Measurements from ENCODE around the gene ADRA2C. TPM values are rescaled to one million over a fixed set of nuclear protein-coding genes. Genes with fewer than 3 reads are reported as not detected.

The ADRA2C gene
- total RNA-seq, 1 experiment from 2014 or later: not detected

DNA sequence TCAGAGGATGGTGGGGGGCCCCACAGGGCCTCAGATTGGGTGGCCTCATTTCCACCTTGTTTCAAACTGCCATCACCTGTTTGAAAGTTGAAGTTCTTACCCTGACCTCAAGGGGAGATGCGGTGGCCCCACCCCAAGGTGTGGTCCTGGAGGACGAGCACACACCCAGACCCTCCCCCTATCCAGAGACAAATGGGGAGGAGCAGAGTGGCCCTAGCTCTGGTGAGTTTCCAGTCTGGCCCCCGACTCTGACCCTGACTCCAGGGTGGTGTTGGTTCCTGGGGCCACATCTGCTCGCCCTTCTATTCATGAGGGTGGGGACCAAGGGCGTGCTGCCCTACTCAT lies 36.3 kb upstream of the ADRA2C start:
- TF ChIP-seq, protein P1, sequence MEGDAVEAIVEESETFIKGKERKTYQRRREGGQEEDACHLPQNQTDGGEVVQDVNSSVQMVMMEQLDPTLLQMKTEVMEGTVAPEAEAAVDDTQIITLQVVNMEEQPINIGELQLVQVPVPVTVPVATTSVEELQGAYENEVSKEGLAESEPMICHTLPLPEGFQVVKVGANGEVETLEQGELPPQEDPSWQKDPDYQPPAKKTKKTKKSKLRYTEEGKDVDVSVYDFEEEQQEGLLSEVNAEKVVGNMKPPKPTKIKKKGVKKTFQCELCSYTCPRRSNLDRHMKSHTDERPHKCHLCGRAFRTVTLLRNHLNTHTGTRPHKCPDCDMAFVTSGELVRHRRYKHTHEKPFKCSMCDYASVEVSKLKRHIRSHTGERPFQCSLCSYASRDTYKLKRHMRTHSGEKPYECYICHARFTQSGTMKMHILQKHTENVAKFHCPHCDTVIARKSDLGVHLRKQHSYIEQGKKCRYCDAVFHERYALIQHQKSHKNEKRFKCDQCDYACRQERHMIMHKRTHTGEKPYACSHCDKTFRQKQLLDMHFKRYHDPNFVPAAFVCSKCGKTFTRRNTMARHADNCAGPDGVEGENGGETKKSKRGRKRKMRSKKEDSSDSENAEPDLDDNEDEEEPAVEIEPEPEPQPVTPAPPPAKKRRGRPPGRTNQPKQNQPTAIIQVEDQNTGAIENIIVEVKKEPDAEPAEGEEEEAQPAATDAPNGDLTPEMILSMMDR (conservative IDR thresholded peaks at IDR 0.05): no peak
- no peak for TF ChIP-seq EZH2 (IDR thresholded peaks at IDR 0.05; ENCODE audit: low read depth)
- no peaks in the 10 kb centered on the region for H4K20me1 ChIP-seq (ENCODE audit: insufficient read depth)
- H3K4me1 ChIP-seq (replicated peaks; ENCODE audit: insufficient read depth): no peaks in the 10 kb centered on the region
- DNase-seq: no peak
- H3K4me3 ChIP-seq: no peak overlapping the region
- H3K36me3 ChIP-seq (ENCODE audit: low read depth): no peaks in the 10 kb centered on the region
- no peak overlapping the region for H2AFZ ChIP-seq
- ChIA-PET CTCF (no interaction called here), POLR2A (ENCODE audit: unreplicated experiment) (no interaction called here)
- no peaks in the 10 kb centered on the region for H3K9me3 ChIP-seq (ENCODE audit: insufficient read depth, low read depth)
- intact Hi-C loops (cut with micrococcal nuclease; ENCODE audit: unreplicated experiment): no loop called here
- H3K27ac ChIP-seq: no peak overlapping the region
- H3K27me3 ChIP-seq (ENCODE audit: insufficient read depth, low read depth): peaks cover 54% of the 10 kb centered on the region
- no peaks in the 10 kb centered on the region for H3F3A ChIP-seq (ENCODE audit: insufficient read depth, low read depth)
- no TSS peak for BruUV-seq (replicated peaks)
- H3K4me2 ChIP-seq: no peak overlapping the region
- no peaks in the 10 kb centered on the region for H3K79me2 ChIP-seq (ENCODE audit: low read depth)
- H3K9me2 ChIP-seq (ENCODE audit: insufficient read depth): no peaks in the 10 kb centered on the region

DNA sequence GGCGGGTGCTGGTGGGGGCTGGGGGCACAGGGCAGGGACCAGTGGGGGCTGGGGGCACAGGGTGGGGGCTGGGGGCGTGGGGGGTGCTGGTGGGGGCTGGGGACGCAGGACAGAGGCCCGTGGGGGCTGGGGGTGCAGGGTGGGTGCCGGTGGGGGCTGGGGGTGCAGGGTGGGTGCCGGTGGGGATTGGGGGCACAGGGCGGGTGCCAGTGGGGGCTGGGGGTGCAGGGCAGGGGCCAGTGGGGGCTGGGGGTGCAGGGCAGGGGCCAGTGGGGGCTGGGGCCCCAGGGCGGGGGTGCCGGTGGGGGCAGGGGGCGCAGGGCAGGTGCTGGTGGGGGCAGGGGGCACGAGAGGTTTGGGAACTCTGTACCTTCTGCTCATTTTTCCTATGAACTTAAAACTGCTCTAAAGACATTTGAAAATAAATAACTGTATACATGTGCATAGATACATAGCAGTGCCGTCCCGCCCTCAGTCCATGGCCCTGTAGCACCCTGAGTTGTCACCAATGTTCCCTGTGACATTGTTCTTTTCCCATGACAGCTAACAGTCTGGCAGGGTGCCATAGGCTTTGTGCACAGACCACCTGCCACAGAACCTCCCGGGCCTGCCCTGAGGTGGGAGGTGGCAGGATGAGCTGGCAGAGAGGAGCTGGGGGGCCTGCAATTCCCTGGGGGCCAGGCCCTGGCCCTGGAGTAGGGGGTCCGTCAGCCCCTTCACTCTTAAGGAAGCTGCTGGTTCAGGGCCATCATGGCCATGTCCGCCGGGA lies 35.6 kb upstream of the ADRA2C start:
- no peaks in the 10 kb centered on the region for H3K9me3 ChIP-seq (ENCODE audit: insufficient read depth, low read depth)
- intact Hi-C loops (cut with micrococcal nuclease; ENCODE audit: unreplicated experiment): no loop called here
- CTCF ChIA-PET: no interaction called here
- POLR2A ChIA-PET (ENCODE audit: unreplicated experiment): no interaction called here
- H3K79me2 ChIP-seq (ENCODE audit: low read depth): no peaks in the 10 kb centered on the region
- H2AFZ ChIP-seq: no peak overlapping the region
- no TSS peak for BruUV-seq (replicated peaks)
- DNase-seq: no peak
- H3K27me3 ChIP-seq (ENCODE audit: insufficient read depth, low read depth): peaks cover 60% of the 10 kb centered on the region
- no peaks in the 10 kb centered on the region for H4K20me1 ChIP-seq (ENCODE audit: insufficient read depth)
- no peak overlapping the region for H3K27ac ChIP-seq
- TF ChIP-seq EZH2 (IDR thresholded peaks at IDR 0.05; ENCODE audit: low read depth): no peak
- TF ChIP-seq, protein P1 (conservative IDR thresholded peaks at IDR 0.05): no peak
- H3K4me3 ChIP-seq: no peak overlapping the region
- no peaks in the 10 kb centered on the region for H3K9me2 ChIP-seq (ENCODE audit: insufficient read depth)
- H3K36me3 ChIP-seq (ENCODE audit: low read depth): no peaks in the 10 kb centered on the region
- no peak overlapping the region for H3K4me2 ChIP-seq
- no peaks in the 10 kb centered on the region for H3F3A ChIP-seq (ENCODE audit: insufficient read depth, low read depth)
- H3K4me1 ChIP-seq (replicated peaks; ENCODE audit: insufficient read depth): no peaks in the 10 kb centered on the region

DNA sequence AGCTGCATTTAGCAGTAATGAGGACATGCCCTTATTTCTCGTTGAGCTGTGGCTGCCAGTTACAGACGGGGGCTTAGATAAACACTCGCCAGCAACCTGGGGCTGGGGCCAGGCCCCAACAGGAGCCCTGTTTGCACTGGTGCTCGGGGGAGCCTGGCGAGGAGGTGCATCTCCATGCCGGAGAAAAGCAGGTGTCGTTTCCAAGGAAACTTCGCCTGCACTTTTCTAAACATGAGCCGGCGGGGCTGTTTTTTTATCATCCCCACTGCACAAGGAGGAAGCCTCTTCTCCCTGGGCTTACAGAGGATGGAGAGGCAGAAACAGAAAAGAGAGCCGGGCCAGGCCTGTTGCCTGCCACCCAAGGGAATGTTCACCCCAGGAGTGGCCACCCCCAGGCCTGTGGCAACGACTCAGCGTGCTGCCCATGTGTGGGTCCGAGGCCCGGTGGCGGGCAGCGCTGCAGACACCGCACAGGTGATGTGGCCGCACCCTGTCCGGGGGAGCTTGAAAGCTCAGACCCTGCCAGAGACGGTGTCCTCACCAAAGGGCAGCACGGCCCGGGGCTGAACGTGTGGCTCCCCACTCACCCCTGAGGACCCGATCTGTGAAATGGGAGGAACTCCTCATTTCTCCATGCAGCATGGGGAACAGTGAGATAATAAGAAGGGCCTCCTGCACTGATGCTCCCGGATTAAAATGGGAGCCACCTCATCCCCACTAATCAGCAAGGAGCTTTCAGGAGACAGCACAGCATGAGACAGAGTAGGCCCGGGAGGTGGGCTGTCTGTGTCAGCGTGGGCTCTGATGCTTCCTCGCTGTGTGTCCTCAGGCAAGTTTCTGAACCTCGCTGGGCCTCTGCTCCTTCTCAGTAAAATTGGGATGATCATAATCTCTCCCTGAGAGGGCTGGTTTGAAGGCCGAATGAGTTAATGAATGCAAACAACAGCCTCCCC lies 33.8 kb upstream of the ADRA2C start:
- Histone ChIP-seq H3K27me3 (ENCODE audit: insufficient read depth, low read depth) (peaks cover 72% of the 10 kb centered on the region), H3K79me2 (ENCODE audit: low read depth) (no peaks in the 10 kb centered on the region), H2AFZ (no peak overlapping the region), H3K4me2 (no peak overlapping the region), H3K36me3 (ENCODE audit: low read depth) (no peaks in the 10 kb centered on the region), H3K9me3 (ENCODE audit: insufficient read depth, low read depth) (no peaks in the 10 kb centered on the region), H3K4me3 (no peak overlapping the region), H3F3A (ENCODE audit: insufficient read depth, low read depth) (no peaks in the 10 kb centered on the region), H3K27ac (no peak overlapping the region), H3K4me1 (replicated peaks; ENCODE audit: insufficient read depth) (no peaks in the 10 kb centered on the region), H4K20me1 (ENCODE audit: insufficient read depth) (no peaks in the 10 kb centered on the region), H3K9me2 (ENCODE audit: insufficient read depth) (no peaks in the 10 kb centered on the region)
- DNase-seq: no peak
- POLR2A ChIA-PET (ENCODE audit: unreplicated experiment): no interaction called here
- BruUV-seq (replicated peaks): no TSS peak
- intact Hi-C loops (cut with micrococcal nuclease; ENCODE audit: unreplicated experiment): no loop called here
- TF ChIP-seq, protein P1 (conservative IDR thresholded peaks at IDR 0.05): no peak
- TF ChIP-seq EZH2 (IDR thresholded peaks at IDR 0.05; ENCODE audit: low read depth): no peak
- CTCF ChIA-PET: no interaction called here
